GM13977 (cell line): Measurements from ENCODE around the gene SERINC4.

Experiments
- DNase-seq: peaks from one replicate; pipeline ENCODE4 v3.0.0; 2012; ENCODE audit warnings: low spot score
- in situ Hi-C: fragments of 300-500 bp; cut with MboI; formaldehyde crosslinking; loops from one replicate; pipeline ENCODE4 v1.12.0; 2022; ENCODE audit warnings: low sequenced_read_pairs, low pct_unique_long_range_greater_than_20kb, mixed read lengths, inconsistent platforms; ENCODE audit not compliant: unreplicated experiment
- TF ChIP-seq, protein P1 (sequence below): IDR thresholded peaks from 2 replicates; pipeline ENCODE4 v1.5.1; 2012; ENCODE audit warnings: mild to moderate bottlenecking, control low read depth; ENCODE audit not compliant: insufficient read depth; ENCODE audit errors: extremely low read depth, missing control alignments

SERINC4 gene

GRCh38 chr15:43776718-43777266 lies 23.2 kb downstream of the SERINC4 start, which contains the start of gene ELL3:
Gene ELL3, minus strand, starts transcription at chr15:43776966. Its CDS starts 65 bp downstream, at chr15:43776901.
- in situ Hi-C loops, result no loop called here
- peak; percentile 56 for DNase-seq

DNA sequence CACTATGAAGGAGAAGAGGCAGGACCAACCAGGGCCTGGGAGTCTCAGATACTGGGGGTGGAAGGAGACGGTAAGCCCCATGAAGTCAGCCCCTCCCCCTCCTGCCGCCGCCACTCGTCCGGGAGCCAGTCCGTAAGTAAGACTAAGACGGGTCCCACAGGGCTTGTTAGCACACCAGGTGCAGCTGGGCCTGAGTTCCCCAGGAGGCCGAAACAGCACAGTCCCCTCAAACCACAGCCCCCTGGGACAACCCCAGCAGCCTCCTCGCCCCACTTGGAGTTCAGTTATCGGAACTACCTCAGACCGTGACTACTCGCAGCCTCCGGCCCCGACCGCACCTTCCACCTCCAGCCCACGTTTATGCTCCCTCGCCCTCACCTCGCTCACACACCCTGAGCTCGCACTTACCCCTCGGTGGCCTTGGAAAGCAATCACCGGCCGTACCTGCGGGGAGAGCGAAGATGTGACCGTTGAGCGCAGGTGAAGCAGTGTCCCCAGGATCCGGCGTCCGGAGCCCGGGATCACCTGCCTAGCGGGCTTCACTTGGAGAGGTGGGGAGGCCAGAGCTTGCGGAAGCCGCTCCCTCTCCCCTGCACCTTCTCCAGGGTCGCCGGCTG lies 23.8 kb downstream of the SERINC4 start:
- DNase-seq, result peak; percentile 79
- in situ Hi-C loops, result no loop called here
- TF ChIP-seq, protein P1, sequence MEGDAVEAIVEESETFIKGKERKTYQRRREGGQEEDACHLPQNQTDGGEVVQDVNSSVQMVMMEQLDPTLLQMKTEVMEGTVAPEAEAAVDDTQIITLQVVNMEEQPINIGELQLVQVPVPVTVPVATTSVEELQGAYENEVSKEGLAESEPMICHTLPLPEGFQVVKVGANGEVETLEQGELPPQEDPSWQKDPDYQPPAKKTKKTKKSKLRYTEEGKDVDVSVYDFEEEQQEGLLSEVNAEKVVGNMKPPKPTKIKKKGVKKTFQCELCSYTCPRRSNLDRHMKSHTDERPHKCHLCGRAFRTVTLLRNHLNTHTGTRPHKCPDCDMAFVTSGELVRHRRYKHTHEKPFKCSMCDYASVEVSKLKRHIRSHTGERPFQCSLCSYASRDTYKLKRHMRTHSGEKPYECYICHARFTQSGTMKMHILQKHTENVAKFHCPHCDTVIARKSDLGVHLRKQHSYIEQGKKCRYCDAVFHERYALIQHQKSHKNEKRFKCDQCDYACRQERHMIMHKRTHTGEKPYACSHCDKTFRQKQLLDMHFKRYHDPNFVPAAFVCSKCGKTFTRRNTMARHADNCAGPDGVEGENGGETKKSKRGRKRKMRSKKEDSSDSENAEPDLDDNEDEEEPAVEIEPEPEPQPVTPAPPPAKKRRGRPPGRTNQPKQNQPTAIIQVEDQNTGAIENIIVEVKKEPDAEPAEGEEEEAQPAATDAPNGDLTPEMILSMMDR, result no peak

More at GRCh38 chr15:43776718-43777266, 23.2 kb downstream of the SERINC4 start, which contains the start of gene ELL3:
- TF ChIP-seq, protein P1, result peak; percentile 2

DNA sequence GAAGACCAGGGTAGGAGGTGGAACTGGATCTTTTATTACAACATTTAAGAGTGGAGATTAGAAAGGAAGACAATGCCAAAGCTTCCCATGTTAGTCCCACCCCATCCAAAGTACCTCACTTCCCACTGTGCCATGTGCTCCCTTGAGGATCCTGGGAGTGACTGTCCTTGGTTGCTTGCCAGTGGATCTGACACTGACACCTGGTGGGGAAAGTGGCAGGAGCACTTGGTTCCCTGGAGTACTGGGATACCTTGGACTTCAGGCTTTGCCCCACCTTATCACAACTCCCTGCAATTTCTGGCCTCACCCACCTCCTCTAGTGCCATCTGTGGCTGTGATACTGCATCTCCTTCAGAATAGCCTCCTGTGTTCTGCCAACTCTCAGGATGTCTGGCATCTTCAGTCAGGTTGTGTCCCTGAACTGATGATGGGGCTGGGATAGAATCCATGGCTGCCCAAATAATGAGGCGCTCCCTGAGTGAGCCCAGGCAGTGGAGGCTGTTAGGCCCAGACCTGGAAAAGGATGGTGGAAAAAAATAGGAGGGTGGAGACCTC lies 24.5 kb downstream of the SERINC4 start:
- TF ChIP-seq, protein P1, result peak; percentile 28
- DNase-seq, result no peak
- in situ Hi-C loops, result no loop called here

GRCh38 chr15:43774062-43774461 lies 26.0 kb downstream of the SERINC4 start:
- no peak for DNase-seq
- TF ChIP-seq, protein P1, result no peak
- in situ Hi-C loops, result no loop called here

DNA sequence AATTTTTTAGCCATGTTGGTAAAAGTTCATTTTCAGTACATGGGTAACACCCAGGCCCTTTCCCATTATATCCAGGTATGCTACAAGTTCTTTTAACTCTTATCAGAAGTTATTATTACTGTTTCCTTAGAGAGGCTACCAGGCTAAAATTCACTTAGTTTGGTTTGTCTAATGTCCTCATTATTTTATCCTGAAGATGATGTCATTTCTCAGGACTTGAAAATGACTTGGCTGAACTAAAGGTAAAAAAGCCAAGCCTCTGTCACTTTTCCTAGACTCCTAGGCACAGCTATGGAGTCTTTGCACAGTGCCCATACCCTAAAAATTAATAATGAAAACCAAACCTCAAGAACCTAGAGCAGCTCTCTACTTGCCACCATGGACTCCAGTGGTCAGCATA lies 27.4 kb downstream of the SERINC4 start:
- TF ChIP-seq, protein P1, result no peak
- in situ Hi-C loops, result no loop called here
- DNase-seq, result no peak

GRCh38 chr15:43771816-43772215 lies 28.2 kb downstream of the SERINC4 start:
- in situ Hi-C loops, result no loop called here
- TF ChIP-seq, protein P1, result no peak
- DNase-seq, result no peak
